Prostate gland (tissue), 2 donors: ENCODE results near the gene EWSR1. TPM values are rescaled to one million over a fixed set of nuclear protein-coding genes. Genes with fewer than 3 reads are reported as not detected.

Experiments
- DNase-seq: peaks from one replicate; pipeline ENCODE4 v3.0.0-alpha.2; 2019; ENCODE audit warnings: low spot score
- H3K27ac ChIP-seq, 2 donors: fragments of 200-600 bp; sonication (generic); 2 replicates each; pipeline ENCODE4 v1.5.1; 2017 to 2019
- H3K27me3 ChIP-seq: fragments of 200-600 bp; sonication (generic); replicated peaks from 2 replicates; pipeline ENCODE4 v1.5.1; 2019; ENCODE audit not compliant: insufficient read depth
- H3K36me3 ChIP-seq, 2 donors: fragments of 200-600 bp; sonication (generic); 1 replicate in 1 of 2; 2 replicates in 1 of 2; pipeline versions ENCODE4 v1.5.1 to v1.8.1; 2017 to 2019
- H3K4me1 ChIP-seq: fragments of 200-600 bp; sonication (generic); replicated peaks from 2 replicates; pipeline ENCODE4 v1.5.1; 2019
- H3K4me3 ChIP-seq, 2 donors: fragments of 200-600 bp; sonication (generic); 2 replicates each; pipeline ENCODE4 v1.5.1; 2017 to 2019
- H3K9me3 ChIP-seq: fragments of 200-600 bp; sonication (generic); 2 replicates; pipeline ENCODE4 v1.5.1; 2017
- POLR2A ChIP-seq: fragments of 450-650 bp; IDR thresholded peaks from one replicate; pipeline ENCODE4 v1.6.1; 2016; ENCODE audit warnings: antibody characterized with exemption, mild to moderate bottlenecking
- POLR2AphosphoS5 ChIP-seq: sonication (generic); formaldehyde crosslinking; IDR thresholded peaks from one replicate; pipeline ENCODE4 v1.6.1; 2017; ENCODE audit warnings: antibody characterized with exemption
- WGBS: methylation state at CpG from one replicate; pipeline ENCODE4 v1.1.5; 2018; 5-methylcytosine and 5-hydroxymethylcytosine counted together
- intact Hi-C: fragments of 100-400 bp; cut with DNase I; formaldehyde crosslinking; loops from one replicate; pipeline ENCODE4 v1.14.2; 2022
- total RNA-seq, 2 donors: library from RNA; depleted of rRNA; stranded (reverse); fragments of >200 nt; gene quantifications; one replicate each; pipeline ENCODE4 v1.1.0, GENCODE V29; 2016
- TF ChIP-seq, protein P1 (sequence below), 4 experiments: fragments of 200-600 bp in 2 of 4; fragments of 450-650 bp in 2 of 4; sonication (generic) in 2 of 4; IDR thresholded peaks; 1 replicate in 3 of 4; 2 replicates in 1 of 4; pipeline ENCODE4 v1.5.1; 2016 to 2019; ENCODE audit warnings: antibody characterized with exemption in 4 of 4, mild to moderate bottlenecking in 2 of 4, moderate library complexity in 2 of 4

Gene EWSR1
- total RNA-seq, 2 donors from 2014 or later: 181 to 213 TPM

DNA sequence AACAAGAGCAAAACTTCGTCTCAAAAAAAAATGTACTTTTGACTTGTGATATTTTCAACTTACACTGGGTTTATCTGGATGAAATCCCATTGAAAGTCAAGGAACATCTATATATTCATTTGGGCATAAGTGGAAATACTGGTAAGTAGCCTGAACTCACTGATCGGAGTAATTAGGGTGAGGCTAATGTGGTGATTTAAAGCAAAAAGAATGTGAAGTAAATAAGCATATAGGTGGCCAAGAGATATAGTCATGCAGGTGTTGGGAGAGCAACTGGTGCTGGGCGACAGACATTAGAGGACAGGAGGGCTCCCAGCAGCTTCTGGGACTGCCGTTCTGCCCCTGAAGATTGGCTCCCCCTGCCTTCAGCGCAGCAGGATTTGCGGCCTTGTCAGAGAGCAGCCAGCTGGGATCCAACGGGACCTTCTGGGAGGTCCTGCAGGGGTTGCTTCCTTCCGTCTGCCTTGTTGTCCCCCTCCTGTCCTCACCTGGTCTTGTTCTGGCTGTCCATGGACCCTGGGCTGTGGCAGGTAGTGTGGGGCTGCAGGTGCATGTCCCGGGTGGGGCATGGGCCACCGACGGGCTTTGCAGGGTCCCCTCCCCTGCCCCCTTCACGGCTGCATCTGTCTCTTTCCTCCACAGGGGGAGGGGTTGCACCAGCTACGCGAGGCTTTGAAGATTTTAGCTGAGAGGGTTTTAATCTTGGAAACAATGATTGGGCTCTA, 14.3 kb upstream of the EWSR1 start:
- Histone ChIP-seq H3K4me1 (no peaks in the 10 kb centered on the region), H3K9me3 (no peaks in the 10 kb centered on the region), H3K4me3 (no peak overlapping the region), H3K36me3 (no peaks in the 10 kb centered on the region), H3K27me3 (no peaks in the 10 kb centered on the region), H3K27ac (no peak overlapping the region)
- 68% methylated on average over 14 of the region's 14 CpGs for WGBS
- no peak for DNase-seq
- intact Hi-C loops: no loop called here
- no peak for TF ChIP-seq POLR2A
- TF ChIP-seq POLR2AphosphoS5: no peak
- TF ChIP-seq, protein P1, sequence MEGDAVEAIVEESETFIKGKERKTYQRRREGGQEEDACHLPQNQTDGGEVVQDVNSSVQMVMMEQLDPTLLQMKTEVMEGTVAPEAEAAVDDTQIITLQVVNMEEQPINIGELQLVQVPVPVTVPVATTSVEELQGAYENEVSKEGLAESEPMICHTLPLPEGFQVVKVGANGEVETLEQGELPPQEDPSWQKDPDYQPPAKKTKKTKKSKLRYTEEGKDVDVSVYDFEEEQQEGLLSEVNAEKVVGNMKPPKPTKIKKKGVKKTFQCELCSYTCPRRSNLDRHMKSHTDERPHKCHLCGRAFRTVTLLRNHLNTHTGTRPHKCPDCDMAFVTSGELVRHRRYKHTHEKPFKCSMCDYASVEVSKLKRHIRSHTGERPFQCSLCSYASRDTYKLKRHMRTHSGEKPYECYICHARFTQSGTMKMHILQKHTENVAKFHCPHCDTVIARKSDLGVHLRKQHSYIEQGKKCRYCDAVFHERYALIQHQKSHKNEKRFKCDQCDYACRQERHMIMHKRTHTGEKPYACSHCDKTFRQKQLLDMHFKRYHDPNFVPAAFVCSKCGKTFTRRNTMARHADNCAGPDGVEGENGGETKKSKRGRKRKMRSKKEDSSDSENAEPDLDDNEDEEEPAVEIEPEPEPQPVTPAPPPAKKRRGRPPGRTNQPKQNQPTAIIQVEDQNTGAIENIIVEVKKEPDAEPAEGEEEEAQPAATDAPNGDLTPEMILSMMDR (IDR thresholded peaks at IDR 0.05): no peak

DNA sequence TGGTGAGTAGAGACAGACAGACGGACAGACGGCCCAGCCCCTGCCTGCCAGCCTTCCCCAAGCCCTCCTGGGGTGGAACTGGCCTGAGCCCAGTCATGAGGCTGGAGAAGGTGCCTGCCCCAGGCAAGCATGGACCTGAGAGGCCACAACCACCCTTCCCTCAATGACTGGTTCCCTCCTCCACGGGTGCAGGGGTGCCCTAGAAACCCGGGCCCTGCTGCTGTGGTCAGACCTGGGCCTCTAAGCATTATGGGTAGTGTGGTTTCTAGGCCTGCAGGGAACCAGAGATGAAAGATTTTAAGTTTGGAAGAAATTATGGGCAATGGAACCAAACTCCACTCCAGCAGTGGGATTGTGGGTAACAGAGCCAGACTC, 13.8 kb upstream of the EWSR1 start:
- Histone ChIP-seq H3K27ac (no peak overlapping the region), H3K4me1 (no peaks in the 10 kb centered on the region), H3K9me3 (no peaks in the 10 kb centered on the region), H3K4me3 (no peak overlapping the region), H3K27me3 (no peaks in the 10 kb centered on the region), H3K36me3 (no peaks in the 10 kb centered on the region)
- intact Hi-C loops: no loop called here
- DNase-seq: no peak
- TF ChIP-seq POLR2AphosphoS5: no peak
- TF ChIP-seq, protein P1 (IDR thresholded peaks at IDR 0.05): no peak
- TF ChIP-seq POLR2A: no peak
- WGBS: 56% methylated on average over 4 of the region's 4 CpGs

DNA sequence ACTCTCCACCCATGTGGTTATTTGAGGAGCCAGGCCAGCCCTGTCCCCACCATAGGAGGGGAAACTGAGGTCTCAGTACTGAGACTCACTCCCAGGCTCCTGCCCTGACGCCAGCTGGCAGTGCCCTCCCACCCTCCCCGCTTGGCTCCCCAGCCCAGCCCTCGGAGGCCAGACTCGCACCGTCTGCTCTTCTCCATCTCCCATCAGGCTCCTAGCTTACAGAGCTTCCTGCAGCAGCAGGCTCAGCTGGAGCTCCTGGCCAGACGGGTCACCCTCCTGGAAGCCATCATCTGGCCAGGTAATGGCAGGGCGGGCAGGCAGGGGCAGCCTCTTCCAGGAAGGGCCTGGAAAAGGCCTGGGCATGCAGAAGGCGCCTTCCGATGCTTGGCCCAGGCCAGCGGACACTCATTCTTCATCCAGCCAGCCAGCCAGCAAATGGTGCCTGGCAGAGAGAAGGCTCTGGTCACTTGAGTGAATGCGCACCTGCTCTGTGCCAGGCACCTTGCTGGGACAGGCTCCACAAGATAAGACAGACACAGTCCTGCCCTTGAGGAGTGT, 12.9 kb upstream of the EWSR1 start:
- H3K4me1 ChIP-seq: no peaks in the 10 kb centered on the region
- intact Hi-C loops: no loop called here
- no peaks in the 10 kb centered on the region for H3K27me3 ChIP-seq
- no peaks in the 10 kb centered on the region for H3K36me3 ChIP-seq
- H3K27ac ChIP-seq: no peak overlapping the region
- no peaks in the 10 kb centered on the region for H3K9me3 ChIP-seq
- H3K4me3 ChIP-seq: no peak overlapping the region
- 98% methylated on average over 11 of the region's 11 CpGs for WGBS
- no peak for DNase-seq
- TF ChIP-seq POLR2A: no peak
- TF ChIP-seq POLR2AphosphoS5: no peak
- TF ChIP-seq, protein P1 (IDR thresholded peaks at IDR 0.05): no peak

DNA sequence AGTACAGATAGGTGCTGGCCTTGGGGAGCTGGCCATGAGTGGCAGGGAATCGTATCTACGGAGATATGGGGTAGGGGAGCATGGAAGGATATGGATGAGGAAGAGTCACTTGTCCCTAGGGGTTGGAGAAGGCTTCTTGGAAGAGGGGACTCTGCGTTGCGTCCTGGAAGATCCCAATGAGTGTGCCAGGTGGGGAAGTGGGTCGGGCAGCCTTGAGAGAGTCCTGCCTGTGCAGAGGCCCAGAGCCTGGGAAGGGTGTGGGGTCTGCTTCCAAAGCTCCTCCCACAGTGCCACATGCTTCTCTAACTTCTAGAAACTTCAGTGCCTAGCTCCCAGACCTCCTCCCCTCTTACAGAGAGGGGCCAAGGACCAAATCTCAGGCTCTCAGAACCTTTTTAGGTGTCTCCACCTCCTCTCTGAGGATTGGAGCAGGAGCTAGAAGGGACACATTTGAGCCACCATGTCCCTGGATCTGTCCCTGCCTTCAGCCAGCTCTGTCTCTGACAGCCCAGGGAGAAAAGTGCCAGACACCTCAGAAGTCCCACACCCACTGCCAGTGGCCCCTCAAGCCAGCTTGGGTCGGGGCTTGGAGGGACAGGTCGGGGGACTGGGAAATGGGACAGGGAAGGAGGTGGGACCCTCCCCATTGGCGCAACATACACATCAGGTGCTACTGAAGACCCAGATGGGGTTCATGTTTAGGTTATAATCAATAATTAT, 11.3 kb upstream of the EWSR1 start:
- Histone ChIP-seq H3K36me3 (no peaks in the 10 kb centered on the region), H3K27ac (no peak overlapping the region), H3K9me3 (no peaks in the 10 kb centered on the region), H3K27me3 (no peaks in the 10 kb centered on the region), H3K4me3 (no peak overlapping the region), H3K4me1 (no peaks in the 10 kb centered on the region)
- intact Hi-C loops: no loop called here
- no peak for DNase-seq
- TF ChIP-seq POLR2A: no peak
- TF ChIP-seq, protein P1 (IDR thresholded peaks at IDR 0.05): no peak
- no peak for TF ChIP-seq POLR2AphosphoS5
- WGBS: 94% methylated on average over 8 of the region's 8 CpGs
